Sciatic nerve (tissue), 2 donors: Measurements from ENCODE around the gene GATAD2A. TPM values are rescaled to one million over a fixed set of nuclear protein-coding genes. Genes with fewer than 3 reads are reported as not detected.
"Not testable (repeated sequence)": the region's sequence is repeated elsewhere in the genome, so short reads cannot be mapped to it uniquely, and the experiment has no call there.

Source experiments
- ATAC-seq: fragments of 200-7000 bp; cut with Tn5 transposase; one replicate; pipeline ENCODE4 v1.9.1; 2020; ENCODE audit warnings: mild to moderate bottlenecking, moderate library complexity
- DNase-seq: peaks from one replicate; pipeline ENCODE4 v3.0.0-alpha.2; 2020; ENCODE audit warnings: low spot score
- intact Hi-C: fragments of 100-400 bp; cut with DNase I; formaldehyde crosslinking; loops from one replicate; pipeline ENCODE4 v1.14.2; 2022
- total RNA-seq: library from RNA; stranded (reverse); fragmentation: NEBNext Ultra II Directional; extraction: Animal tissue kit (Norgen Biotek cat#: 25700); gene quantifications from one replicate; pipeline ENCODE4 v1.2.1, GENCODE V29; 2021
- donor health status: DM: no; HTN: no; CAD: no.
- donor health status: DM: no; HTN: no; CAD: no.

The GATAD2A gene, protein sequence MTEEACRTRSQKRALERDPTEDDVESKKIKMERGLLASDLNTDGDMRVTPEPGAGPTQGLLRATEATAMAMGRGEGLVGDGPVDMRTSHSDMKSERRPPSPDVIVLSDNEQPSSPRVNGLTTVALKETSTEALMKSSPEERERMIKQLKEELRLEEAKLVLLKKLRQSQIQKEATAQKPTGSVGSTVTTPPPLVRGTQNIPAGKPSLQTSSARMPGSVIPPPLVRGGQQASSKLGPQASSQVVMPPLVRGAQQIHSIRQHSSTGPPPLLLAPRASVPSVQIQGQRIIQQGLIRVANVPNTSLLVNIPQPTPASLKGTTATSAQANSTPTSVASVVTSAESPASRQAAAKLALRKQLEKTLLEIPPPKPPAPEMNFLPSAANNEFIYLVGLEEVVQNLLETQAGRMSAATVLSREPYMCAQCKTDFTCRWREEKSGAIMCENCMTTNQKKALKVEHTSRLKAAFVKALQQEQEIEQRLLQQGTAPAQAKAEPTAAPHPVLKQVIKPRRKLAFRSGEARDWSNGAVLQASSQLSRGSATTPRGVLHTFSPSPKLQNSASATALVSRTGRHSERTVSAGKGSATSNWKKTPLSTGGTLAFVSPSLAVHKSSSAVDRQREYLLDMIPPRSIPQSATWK
- total RNA-seq = 57.7 TPM

GRCh38 chr19:19404879-19405860 lies at the start of gene GATAD2A:
TSS of gene GATAD2A (plus strand) at chr19:19405675. CDS start at chr19:19465346, 59,671 bp downstream.
- DNase-seq (peak; percentile 97), ATAC-seq (peak; percentile 98)
- intact Hi-C loops = loop anchor here (10.0 kb wide), 1 partner anchor 60 kb away; no protein-coding TSS in a partner anchor

DNA sequence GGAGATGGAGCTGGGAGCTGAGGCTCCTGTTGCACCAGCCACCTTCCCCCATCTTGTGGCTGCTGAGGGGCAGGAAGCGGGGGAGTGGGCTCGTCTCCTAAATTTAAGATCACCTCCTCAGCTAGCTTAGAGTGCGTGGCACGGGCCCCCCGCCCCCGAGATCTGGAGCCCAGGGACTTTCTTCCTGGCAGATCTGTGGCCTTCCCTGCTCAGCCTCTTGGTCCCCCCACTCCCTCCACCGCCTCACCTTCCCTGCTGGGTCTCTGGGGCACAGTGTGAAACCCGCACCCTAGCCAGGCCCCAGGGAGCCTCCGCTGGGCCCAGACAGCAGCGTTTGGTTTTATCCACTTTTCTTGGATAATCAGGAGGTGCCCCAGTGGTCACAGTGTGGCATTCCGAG lies 49.0 kb upstream of the GATAD2A start:
- DNase-seq = no peak
- intact Hi-C loops = no loop called here
- ATAC-seq = no peak

DNA sequence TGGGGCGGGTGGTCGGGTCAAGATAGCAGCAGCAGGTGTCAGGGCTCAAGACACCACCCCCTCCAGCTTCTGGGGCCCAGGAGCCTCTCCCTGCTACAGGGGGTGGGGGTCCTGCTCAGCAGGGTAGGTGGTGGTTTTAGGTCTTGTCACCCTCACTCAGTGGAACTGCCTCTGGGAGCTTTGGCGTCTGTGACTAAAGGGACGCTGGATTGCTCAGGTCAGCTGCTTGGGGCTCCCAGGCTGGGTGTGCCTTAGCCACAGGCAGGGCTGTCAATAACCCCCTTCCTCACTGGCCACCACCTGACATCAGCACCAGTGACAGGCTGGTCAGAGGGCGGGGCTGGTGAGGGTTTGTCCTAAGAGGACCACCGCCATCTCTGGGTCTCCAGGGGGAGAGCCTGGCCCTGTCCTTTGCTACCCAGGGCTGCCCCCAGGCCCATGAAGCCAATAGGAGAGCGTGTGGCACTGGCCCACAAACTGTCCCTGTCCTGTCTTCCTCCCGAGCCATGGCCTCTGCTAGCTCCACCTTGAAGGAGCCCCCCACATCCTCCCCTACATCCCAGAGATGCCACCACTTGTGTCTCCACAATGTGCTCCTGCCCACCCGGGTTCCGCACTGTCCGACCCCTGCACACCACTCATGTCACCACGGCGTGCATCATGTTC lies 48.4 kb upstream of the GATAD2A start:
- DNase-seq (no peak), ATAC-seq (no peak)
- intact Hi-C loops = no loop called here

- DNase-seq (peak; percentile 87), ATAC-seq (peak; percentile 86)
- intact Hi-C loops = loop anchor here (5.0 kb wide), 1 partner anchor 121 kb away; no protein-coding TSS in a partner anchor
These were observed 44.3 kb upstream of the GATAD2A start for GRCh38 chr19:19361075-19361594.

- intact Hi-C loops = loop anchor here (5.0 kb wide), 1 partner anchor 120 kb away; no protein-coding TSS in a partner anchor
- ATAC-seq (no peak), DNase-seq (no peak)
These were observed 43.4 kb upstream of the GATAD2A start for GRCh38 chr19:19362075-19362474.

GRCh38 chr19:19366434-19367396 lies 38.8 kb upstream of the GATAD2A start:
- DNase-seq (no peak), ATAC-seq (peak; percentile 77)
- intact Hi-C loops = loop anchor here (5.0 kb wide), 1 partner anchor 126 kb away; no protein-coding TSS in a partner anchor

GRCh38 chr19:19368087-19368486 lies 37.4 kb upstream of the GATAD2A start:
- intact Hi-C loops = loop anchor here (5.0 kb wide), 1 partner anchor 124 kb away; no protein-coding TSS in a partner anchor
- DNase-seq (no peak), ATAC-seq (no peak)

- no peak for DNase-seq
- no peak for ATAC-seq
- intact Hi-C loops = no loop called here
These were observed 34.4 kb upstream of the GATAD2A start for GRCh38 chr19:19371059-19371458.

DNA sequence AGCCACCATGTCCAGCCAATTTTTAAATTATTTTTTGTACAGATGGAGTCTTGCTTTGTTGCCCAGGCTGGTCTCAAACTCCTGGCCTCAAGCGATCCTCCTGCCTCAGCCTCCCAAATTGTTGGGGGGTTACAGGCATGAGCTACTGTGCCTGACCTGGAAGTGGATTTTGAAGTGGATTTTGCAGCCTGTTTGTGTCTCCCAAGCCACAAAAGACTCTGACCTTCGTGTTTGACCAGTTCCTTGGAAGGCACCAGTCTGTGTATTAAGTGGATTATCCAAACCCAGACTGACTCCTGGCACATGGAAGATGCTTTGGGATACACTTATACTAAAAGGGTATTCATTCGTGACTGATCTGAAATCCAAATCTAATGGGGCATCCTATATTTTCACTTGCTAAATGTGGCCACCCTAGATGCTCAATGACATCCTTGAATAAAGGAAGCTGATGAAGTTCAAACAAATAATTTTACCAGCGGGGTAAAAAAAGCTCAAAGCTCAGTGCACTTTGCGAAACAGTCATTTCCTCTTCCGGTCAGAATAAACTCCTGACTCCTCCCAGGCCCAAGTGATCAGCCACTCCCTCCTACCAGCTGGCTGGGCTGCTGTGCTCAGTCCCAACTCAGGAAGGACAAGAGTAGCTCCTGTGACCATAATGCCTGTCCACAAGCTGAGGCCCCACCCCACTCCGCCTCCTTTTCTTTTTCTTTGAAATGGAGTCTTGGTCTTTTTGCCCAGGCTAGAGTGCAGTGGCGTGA lies 32.6 kb upstream of the GATAD2A start:
- DNase-seq (no peak), ATAC-seq (peak; percentile 86)
- intact Hi-C loops = no loop called here

DNA sequence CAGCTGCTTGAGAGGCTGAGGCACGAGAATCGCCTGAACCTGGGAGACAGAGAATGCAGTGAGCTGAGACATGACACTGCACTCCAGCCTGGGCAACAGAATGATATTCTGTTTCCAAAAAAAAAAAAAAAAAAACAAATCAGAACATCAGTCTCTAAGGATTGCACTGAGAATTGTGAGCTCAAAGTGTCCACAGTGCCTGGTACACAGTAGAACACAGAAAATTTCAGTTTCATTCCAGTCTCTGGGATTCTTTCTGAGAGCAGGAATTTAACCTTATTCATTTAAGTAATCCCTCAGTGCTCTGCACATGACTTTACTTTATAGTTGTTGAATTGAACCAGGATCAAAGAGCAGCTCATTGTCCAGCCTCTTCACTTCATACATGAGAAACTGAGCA lies 25.9 kb upstream of the GATAD2A start:
- no peak for DNase-seq
- intact Hi-C loops = no loop called here
- peak; percentile 60 for ATAC-seq

GRCh38 chr19:19380316-19380715 lies 25.2 kb upstream of the GATAD2A start:
- intact Hi-C loops, DNase-seq, ATAC-seq: not testable (repeated sequence)

DNA sequence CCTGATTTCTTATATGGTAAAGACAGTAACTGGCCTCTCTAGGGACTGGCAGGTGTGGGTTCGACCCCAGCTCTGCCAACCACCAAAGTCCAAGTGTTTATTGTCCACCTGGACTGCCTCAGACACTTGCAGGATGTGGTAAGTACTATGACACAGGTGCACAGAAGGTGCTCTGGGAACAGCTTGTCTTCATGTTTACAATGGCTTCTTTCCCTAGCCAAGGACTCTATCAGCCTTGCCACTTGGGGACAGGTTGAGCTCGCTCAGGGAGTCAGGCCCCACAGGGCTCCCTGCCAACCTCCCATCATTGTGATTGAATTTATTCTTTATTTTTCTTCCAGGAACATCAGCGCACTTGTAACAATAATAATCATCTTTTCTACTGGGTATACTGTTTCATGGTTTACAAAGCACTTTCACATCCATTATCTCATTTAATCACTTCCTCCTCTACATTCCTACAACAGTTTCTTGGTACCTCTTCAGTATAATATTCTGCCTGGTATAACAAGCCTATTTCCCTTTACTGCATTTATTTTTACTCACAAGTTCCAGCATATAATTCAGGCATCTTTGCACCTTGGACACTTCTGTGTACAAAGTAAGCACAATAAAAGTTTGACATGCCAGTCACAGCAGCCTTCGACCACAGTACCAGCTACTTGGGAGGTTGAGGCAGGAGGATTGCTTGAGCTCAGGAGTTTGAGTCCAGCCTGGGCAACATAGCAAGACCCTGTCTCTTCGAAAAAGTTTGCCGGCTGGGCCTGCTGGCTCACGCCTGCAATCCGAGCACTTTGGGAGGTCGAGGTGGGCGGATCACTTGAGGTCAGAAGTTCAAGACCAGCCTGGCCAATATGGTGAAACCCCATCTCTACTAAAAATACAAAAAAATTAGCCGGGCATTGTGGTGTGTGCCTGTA lies 24.2 kb upstream of the GATAD2A start:
- intact Hi-C loops = no loop called here
- ATAC-seq = no peak
- DNase-seq = no peak

DNA sequence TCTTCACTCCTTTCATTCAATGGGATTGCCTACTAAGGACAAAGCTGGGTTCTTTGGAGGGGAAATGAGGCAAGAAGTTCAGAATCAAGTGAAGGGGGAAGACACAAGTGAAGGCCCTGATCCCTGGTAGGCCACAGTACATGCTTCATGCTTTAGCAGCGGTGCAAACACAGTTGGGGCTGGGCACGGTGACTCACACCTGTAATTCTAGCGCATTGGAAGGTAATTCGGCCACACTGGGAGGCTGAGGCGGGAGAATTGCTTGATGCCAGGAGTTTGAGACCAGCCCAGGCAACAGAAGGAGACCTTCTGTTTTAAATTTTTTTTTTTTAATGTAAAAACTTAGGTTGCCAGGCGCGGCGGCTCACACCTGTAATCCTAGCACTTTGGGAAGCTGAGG lies 23.4 kb upstream of the GATAD2A start:
- ATAC-seq (no peak), DNase-seq (no peak)
- intact Hi-C loops = no loop called here

DNA sequence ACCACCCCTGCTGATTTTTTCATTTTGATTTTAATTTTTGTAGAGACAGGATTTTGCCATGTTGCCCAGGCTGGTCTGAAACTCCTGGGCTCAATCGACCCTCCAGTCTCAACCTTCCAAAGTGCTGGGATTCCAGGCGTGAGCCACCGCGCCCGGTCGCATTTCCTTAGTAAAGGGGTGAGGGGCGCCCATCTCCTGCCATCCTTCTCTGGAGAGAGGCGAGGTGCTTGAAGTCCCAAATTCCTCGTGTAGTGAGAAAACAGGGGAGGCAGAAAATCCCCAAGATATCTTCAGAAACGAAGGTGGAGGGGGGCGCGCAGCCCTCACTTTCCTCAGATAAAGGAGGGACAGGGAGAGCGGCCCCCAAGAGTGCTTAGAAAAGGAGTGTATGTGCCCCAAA lies 21.0 kb upstream of the GATAD2A start:
- DNase-seq (no peak), ATAC-seq (no peak)
- intact Hi-C loops = no loop called here

- intact Hi-C loops = no loop called here
- ATAC-seq (peak; percentile 99), DNase-seq (peak; percentile 100)
These were observed 20.2 kb upstream of the GATAD2A start for GRCh38 chr19:19385131-19385895.
